CD4-positive, alpha-beta T cell treated with Interleukin-15 for 1 hour (primary cell): ENCODE results near the gene HTD2.
A peak's percentile ranks its signal among the peaks of the same experiment; 100 is the strongest.
"Not testable (repeated sequence)": the region's sequence is repeated elsewhere in the genome, so short reads cannot be mapped to it uniquely, and the experiment has no call there.

Experiments
- DNase-seq: peaks from one replicate; pipeline ENCODE4 v3.0.0-alpha.2; 2020

Gene HTD2

GRCh38 chr3:58305882-58306711, at the start of gene HTD2, which contains the start of gene RPP14:
TSS of gene HTD2 (plus strand) at chr3:58306520. CDS start at chr3:58317614, 11,094 bp downstream.
TSS of gene RPP14 (plus strand) at chr3:58306245. CDS start at chr3:58310330, 4,085 bp downstream.
- DNase-seq: peak; percentile 97

GRCh38 chr3:58258392-58259055, 47.8 kb upstream of the HTD2 start:
- no peak for DNase-seq

- DNase-seq: peak; percentile 34
Measured at GRCh38 chr3:58260261-58260731, 46.0 kb upstream of the HTD2 start.

GRCh38 chr3:58260733-58261132, 45.6 kb upstream of the HTD2 start:
- DNase-seq: no peak

GRCh38 chr3:58261954-58262666, 44.2 kb upstream of the HTD2 start:
- no peak for DNase-seq

- no peak for DNase-seq
Measured at GRCh38 chr3:58266577-58266976, 39.7 kb upstream of the HTD2 start.

GRCh38 chr3:58267543-58267942, 38.8 kb upstream of the HTD2 start:
- not testable (repeated sequence) for DNase-seq

GRCh38 chr3:58269356-58269755, 37.0 kb upstream of the HTD2 start:
- no peak for DNase-seq

- no peak for DNase-seq
Measured at GRCh38 chr3:58270485-58270884, 35.8 kb upstream of the HTD2 start.

GRCh38 chr3:58271901-58272501, 34.3 kb upstream of the HTD2 start:
- no peak for DNase-seq

- DNase-seq: no peak
Measured at GRCh38 chr3:58272891-58273290, 33.4 kb upstream of the HTD2 start.

- not testable (repeated sequence) for DNase-seq
Measured at GRCh38 chr3:58273362-58273761, 33.0 kb upstream of the HTD2 start.

GRCh38 chr3:58274027-58274614, 32.2 kb upstream of the HTD2 start:
- DNase-seq: no peak

- no peak for DNase-seq
Measured at GRCh38 chr3:58281069-58281468, 25.3 kb upstream of the HTD2 start.

- no peak for DNase-seq
Measured at GRCh38 chr3:58285334-58285733, 21.0 kb upstream of the HTD2 start.

GRCh38 chr3:58287354-58287753, 19.0 kb upstream of the HTD2 start:
- no peak for DNase-seq

- DNase-seq: no peak
Measured at GRCh38 chr3:58288011-58288728, 18.1 kb upstream of the HTD2 start.

- DNase-seq: not testable (repeated sequence)
Measured at GRCh38 chr3:58288964-58289613, 17.2 kb upstream of the HTD2 start.

GRCh38 chr3:58290446-58290845, 15.9 kb upstream of the HTD2 start:
- not testable (repeated sequence) for DNase-seq

- no peak for DNase-seq
Measured at GRCh38 chr3:58291671-58292338, 14.5 kb upstream of the HTD2 start.

- no peak for DNase-seq
Measured at GRCh38 chr3:58292866-58293265, 13.5 kb upstream of the HTD2 start.
